Measurements from ENCODE around the gene SOD3. TPM values are rescaled to one million over a fixed set of nuclear protein-coding genes. Genes with fewer than 3 reads are reported as not detected.

The SOD3 gene
- total and polyA plus RNA-seq, 10 of the 15 experiments (the other 5 are each of a cell fraction or from before 2014, with no cell fraction given) = not detected

DNA sequence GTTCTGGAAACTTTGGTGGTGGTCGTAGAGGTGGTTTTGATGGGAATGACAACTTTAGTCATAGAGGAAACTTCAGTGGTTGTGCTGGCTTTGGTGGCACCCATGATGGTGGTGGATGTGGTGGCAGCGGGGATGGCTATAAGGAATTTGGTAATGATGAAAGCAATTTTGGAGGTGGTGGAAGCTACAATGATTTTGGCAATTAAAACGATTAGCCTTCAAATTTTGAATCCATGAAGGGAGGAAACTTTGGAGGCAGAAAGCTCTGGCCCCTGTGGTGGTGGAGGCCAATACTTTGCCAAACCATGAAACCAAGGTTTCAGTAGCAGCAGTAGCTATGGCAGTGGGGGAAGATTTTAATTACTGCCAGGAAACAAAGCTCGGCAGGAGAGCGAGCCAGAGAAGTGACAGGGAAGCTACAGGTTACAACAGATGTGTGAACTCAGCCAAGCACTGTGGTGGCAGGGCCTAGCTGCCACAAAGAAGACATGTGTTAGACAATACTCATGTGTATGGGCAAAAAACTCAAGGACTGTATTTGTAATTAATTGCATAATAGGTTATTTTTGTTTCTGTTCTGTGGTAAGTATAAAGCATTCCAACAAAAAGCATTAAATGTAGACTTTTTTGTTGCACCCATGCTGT lies 23.2 kb upstream of the SOD3 start:
- no peak overlapping the region for H2AFZ ChIP-seq (ENCODE audit: control insufficient read depth, low read depth, low read length)
- FAIRE-seq = no peak
- no peaks in the 10 kb centered on the region for H3K9me3 ChIP-seq (replicated peaks; ENCODE audit: control insufficient read depth, insufficient read depth, low read length)
- no peak overlapping the region for H3K9ac ChIP-seq (ENCODE audit: control insufficient read depth, insufficient read depth, low read length)
- intact Hi-C loops (cut with micrococcal nuclease; ENCODE audit: unreplicated experiment) (no loop called here), in situ Hi-C loops (cut with MboI) (no loop called here)
- POLR2A ChIA-PET = no interaction called here
- H3K36me3 ChIP-seq (ENCODE audit: control insufficient read depth in 2 of 2, insufficient read depth in 2 of 2, low read length in 1 of 2) = no peaks in the 10 kb centered on the region
- H3K79me2 ChIP-seq (ENCODE audit: control insufficient read depth, insufficient read depth, low read length) = no peaks in the 10 kb centered on the region
- CTCF ChIA-PET = no interaction called here
- WGBS (ENCODE audit: insufficient coverage, insufficient replicate concordance, low lambda C conversion rate, missing lambda C conversion rate) = 44% methylated on average over 5 of the region's 5 CpGs
- H3K27me3 ChIP-seq (replicated peaks in 1 of 2; ENCODE audit: control insufficient read depth in 2 of 2, insufficient read depth in 2 of 2, low read length in 1 of 2) = no peaks in the 10 kb centered on the region
- SMC1A ChIA-PET (ENCODE audit: uncharacterized antibody, unreplicated experiment) = interaction anchor here (0.8 kb wide), 1 partner anchor 16 kb away, joined by 3 read pairs; no protein-coding TSS in a partner anchor
- H3K4me2 ChIP-seq (ENCODE audit: control insufficient read depth, insufficient read depth) = no peak overlapping the region
- DNase-seq (ENCODE audit: low read depth, low spot score) = no peak
- BruUV-seq (replicated peaks) = no TSS peak
- ATAC-seq = no peak
- RAD21 ChIA-PET (ENCODE audit: unreplicated experiment) = no interaction called here
- H3K4me3 ChIP-seq = no peak overlapping the region
- no peak for TF ChIP-seq TAF1 (IDR thresholded peaks at IDR 0.05; ENCODE audit: borderline replicate concordance, low read depth, low read length)
- TF ChIP-seq SMC3 (IDR thresholded peaks at IDR 0.05; ENCODE audit: borderline replicate concordance, low read length) = no peak
- TF ChIP-seq PAX8 (IDR thresholded peaks at IDR 0.05) = no peak
- no peak for TF ChIP-seq ZZZ3 (IDR thresholded peaks at IDR 0.05; ENCODE audit: control insufficient read depth, insufficient read length, low read depth)
- TF ChIP-seq, protein P1, sequence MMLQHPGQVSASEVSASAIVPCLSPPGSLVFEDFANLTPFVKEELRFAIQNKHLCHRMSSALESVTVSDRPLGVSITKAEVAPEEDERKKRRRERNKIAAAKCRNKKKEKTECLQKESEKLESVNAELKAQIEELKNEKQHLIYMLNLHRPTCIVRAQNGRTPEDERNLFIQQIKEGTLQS (IDR thresholded peaks at IDR 0.05; ENCODE audit: borderline replicate concordance, extremely low read depth, low read depth, low read length) = no peak
- TF ChIP-seq TBL1XR1 (IDR thresholded peaks at IDR 0.05; ENCODE audit: low read depth, low read length) = no peak
- no peak for TF ChIP-seq SRF (IDR thresholded peaks at IDR 0.05; ENCODE audit: low read depth in 2 of 2, low read length in 2 of 2)
- no peak for TF ChIP-seq BCL11A (IDR thresholded peaks at IDR 0.05; ENCODE audit: low read depth, low read length)
- TF ChIP-seq NFYA (IDR thresholded peaks at IDR 0.05; ENCODE audit: borderline replicate concordance, low read depth, low read length) = no peak
- TF ChIP-seq FOXK2 (IDR thresholded peaks at IDR 0.05) = no peak
- no peak for TF ChIP-seq SP1 (IDR thresholded peaks at IDR 0.05; ENCODE audit: low read depth, low read length)
- TF ChIP-seq, protein P2, sequence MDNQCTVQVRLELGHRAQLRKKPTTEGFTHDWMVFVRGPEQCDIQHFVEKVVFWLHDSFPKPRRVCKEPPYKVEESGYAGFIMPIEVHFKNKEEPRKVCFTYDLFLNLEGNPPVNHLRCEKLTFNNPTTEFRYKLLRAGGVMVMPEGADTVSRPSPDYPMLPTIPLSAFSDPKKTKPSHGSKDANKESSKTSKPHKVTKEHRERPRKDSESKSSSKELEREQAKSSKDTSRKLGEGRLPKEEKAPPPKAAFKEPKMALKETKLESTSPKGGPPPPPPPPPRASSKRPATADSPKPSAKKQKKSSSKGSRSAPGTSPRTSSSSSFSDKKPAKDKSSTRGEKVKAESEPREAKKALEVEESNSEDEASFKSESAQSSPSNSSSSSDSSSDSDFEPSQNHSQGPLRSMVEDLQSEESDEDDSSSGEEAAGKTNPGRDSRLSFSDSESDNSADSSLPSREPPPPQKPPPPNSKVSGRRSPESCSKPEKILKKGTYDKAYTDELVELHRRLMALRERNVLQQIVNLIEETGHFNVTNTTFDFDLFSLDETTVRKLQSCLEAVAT (IDR thresholded peaks at IDR 0.05) = no peak
- no peak overlapping the region for H3K27ac ChIP-seq (ENCODE audit: control insufficient read depth, insufficient read depth)
- peaks cover 11% of the 10 kb centered on the region for H3K4me1 ChIP-seq (ENCODE audit: control insufficient read depth, insufficient read depth, low read length)
- no peaks in the 10 kb centered on the region for H4K20me1 ChIP-seq (ENCODE audit: control insufficient read depth, insufficient read depth)

Measured in GM12878 (cell line).